ENCODE results near the gene HOXD4.
A peak's percentile ranks its signal among the peaks of the same experiment; 100 is the strongest.

HOXD4 gene

DNA sequence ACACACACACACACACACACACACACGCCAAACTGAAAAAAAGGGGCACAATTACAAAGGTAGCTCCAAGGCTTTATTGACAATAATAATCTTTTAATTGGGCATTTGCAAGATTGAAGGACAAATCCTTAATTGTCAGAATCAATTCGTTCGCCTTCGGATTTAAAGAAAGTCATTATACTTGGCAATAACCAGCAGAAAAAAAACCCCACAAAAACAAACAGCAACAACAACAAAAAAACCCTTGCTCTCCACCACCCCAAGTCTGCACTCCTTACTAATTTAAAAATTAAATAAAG is 23.6 kb upstream of the HOXD4 start:
- DNase-seq, result no peak

GRCh38 chr2:176128172-176128981 is 23.0 kb upstream of the HOXD4 start:
- DNase-seq, result no peak

GRCh38 chr2:176128982-176129796 is 22.2 kb upstream of the HOXD4 start, which contains the start of gene HOXD8:
Gene HOXD8, plus strand, starts transcription at chr2:176129705. Its CDS starts 662 bp downstream, at chr2:176130367.
- DNase-seq, result peak; percentile 35 to 48

DNA sequence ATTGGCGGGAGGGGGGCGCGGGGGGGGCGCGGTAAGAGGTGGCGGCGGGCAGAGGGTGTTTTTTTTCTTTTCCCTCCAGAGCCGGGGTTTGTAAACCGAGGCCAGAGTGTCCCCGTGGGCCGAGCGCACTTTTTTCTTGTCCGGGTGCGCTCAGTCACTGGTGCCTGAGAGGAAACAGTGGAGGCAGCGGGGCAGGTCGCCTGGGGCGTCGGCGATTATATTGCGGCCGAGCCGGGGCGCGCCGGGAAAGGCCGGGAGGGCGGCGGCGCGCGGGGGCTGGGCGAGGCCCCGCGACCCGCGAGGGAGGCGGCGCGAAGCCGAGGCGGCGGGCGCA is 21.6 kb upstream of the HOXD4 start:
- no peak for DNase-seq

GRCh38 chr2:176130147-176130956 is 21.0 kb upstream of the HOXD4 start:
- DNase-seq, result peak in 1 of 2 experiments; percentile 15

DNA sequence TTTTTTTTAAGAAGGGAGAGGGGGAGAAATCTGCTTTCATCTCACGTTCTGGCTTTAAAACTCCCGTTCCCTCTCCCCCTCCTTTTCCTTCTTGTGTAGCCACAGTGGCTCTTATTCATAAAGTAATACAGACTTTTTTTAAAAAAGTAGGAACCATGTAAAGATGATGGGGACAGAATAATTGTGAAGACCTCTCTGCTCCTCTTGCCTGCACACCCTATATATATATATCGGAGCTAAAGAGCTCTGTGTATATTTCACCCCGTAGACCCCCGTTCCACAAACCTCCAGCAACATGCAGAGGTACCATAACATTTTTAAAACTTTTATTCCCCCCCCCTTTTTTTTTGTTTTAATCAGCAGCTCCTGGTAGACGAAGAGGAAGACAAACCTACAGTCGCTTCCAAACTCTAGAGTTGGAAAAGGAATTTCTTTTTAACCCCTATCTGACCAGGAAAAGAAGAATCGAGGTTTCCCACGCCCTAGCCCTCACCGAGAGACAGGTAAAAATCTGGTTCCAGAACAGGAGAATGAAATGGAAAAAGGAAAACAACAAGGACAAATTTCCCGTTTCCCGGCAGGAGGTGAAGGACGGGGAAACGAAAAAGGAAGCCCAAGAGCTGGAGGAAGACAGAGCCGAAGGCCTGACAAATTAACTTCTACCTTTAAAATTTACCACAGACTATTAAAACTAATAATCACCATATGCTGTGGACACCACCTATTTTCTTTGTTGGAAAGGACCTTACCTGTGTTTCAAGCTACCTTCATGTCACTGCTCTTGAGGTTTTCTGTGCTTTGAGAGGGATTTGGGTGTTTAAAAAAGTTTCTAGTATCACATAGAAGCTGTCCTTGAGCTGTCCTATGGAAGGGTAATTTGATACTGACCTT is 20.1 kb upstream of the HOXD4 start:
- no peak for DNase-seq

DNA sequence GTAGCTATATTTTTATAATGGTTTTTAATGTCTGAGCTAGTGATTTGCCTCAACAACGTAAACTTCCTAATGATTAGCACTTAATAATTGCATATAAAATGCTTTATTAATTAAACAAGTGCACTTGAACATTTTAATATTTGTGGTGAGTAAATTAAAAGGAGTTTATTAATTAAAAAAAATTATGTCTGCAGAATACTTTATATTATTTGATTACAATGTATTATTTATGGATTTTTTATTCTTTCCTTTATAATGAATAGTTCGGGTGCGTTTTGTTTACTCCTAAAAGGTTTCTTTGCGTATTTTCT is 19.5 kb upstream of the HOXD4 start:
- no peak for DNase-seq

DNA sequence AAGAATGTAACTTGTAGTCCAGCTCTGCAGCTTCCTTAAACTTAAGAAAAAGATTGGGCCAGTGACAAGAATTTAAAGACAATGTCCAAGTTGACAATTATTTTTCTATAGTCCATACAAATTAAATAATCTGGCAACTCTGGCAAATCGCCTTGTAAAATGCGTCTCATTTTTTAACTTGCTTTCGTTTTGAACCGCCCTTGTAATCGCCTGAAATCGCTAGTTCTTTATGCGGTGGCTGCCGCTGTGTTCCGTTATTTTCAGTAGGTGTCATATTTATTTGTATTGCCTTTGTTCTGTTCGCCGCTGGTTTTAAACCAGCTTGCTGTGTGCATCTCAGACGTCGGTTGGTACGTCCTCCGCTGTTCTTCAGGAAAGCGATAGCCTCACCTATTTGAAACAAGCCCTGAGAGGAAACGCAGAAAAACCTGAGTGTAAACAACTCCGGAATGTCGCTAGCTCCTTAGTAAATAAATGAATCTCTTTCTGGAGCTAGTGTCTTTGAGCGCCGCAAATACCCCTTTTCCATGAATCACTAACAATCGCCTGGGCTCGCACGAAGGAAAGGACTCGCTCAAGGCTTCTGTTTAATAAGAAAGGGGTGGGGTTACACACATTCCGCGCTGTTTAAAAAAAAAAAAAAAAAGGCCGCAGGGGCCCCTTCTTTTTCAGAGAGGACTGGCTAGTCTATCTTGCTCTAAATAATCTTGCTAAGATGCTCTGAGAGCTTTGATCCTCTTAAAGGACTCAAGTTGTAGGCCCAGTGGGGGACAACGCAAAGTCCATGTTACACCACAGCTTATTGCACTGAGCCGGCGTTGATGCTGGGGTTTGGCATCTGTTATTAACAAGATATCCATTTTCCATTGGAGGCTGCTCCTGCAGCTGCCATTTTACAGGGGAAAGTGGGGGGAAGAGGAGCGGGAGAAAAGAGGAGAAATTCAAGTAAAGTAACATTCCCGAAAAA is 18.9 kb upstream of the HOXD4 start:
- no peak for DNase-seq

DNA sequence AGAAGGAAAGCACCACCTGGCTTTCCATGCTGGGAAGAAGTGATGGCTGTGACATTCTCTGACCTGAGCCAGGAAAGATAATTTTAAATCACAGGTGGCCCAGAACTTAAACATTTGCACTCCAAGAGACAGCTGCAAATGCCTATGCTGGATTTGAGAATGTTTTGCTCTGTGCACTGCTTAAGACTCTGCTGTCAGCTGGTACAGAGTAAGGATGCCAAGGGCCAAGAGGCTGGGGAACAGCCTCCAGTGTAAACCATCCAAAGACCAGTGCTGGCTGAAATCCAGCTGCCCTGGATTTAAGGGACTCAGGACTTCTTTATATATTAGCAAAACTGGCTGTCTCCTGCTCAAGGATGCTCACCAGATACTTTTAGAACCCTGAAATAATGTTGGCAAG is 18.0 kb upstream of the HOXD4 start:
- DNase-seq, result no peak

- no peak for DNase-seq
These were observed 17.3 kb upstream of the HOXD4 start for GRCh38 chr2:176134035-176134434.

GRCh38 chr2:176135035-176135440 is 16.3 kb upstream of the HOXD4 start:
- DNase-seq, result no peak

- no peak for DNase-seq
These were observed 14.7 kb upstream of the HOXD4 start for GRCh38 chr2:176136374-176137251.

- no peak for DNase-seq
These were observed 14.1 kb upstream of the HOXD4 start for GRCh38 chr2:176137252-176137580.

DNA sequence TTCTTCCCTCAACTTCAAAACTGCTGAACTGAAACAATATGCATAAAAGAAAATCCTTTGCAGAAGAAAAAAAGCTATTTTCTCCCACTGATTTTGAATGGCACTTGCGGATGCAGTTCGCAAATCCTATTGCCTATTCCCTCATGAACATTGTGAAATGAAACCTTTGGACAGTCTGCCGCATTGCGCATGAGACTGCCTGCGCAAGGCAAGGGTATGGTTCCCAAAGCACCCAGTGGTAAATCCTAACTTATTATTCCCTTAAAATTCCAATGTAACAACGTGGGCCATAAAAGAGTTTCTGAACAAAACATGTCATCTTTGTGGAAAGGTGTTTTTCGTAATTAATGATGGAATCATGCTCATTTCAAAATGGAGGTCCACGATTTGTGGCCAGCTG is 13.4 kb upstream of the HOXD4 start:
- DNase-seq, result no peak

- DNase-seq, result no peak
These were observed 12.8 kb upstream of the HOXD4 start for GRCh38 chr2:176138526-176138922.

DNA sequence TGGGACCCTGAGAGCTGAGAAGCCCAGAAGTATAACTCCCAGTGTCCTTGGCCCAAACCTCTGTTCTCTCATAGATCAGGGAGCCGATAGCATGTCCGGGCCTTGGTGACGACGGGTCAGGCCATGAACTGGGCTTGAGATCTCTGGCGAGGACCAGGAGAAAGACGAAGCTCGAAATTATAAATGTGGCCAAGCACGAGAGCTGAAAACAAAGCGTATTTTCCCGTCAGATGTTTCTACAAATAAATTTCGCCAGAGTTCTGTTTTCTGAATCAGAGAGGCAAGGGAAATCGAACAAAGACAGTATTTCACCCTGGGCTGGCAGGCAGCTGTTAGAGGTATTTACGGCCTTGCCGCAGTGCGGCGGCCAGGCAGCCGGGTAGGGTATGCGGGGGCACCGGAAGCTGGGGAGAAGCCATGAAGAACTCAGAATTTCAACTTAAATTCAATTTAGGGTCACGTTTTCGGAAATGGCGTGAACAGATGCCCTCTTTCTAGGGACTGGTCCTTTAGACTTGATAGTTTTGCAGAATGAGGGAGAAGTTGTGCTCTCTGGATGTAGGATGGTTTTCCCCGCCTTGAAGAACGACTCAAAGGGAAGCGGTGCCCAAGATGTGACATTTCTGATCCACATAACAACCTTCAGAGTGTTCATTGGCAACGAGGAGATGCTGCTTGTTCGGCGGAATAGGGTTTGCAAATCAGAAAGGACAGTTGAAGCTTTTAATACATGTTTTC is 12.3 kb upstream of the HOXD4 start:
- DNase-seq, result no peak

GRCh38 chr2:176139661-176140512 is 11.5 kb upstream of the HOXD4 start:
- DNase-seq, result no peak

- peak; percentile 45 to 74 for DNase-seq
These were observed 10.6 kb upstream of the HOXD4 start for GRCh38 chr2:176140513-176141317.
